ENCODE measurements around the gene SLC39A1.

Gene SLC39A1

DNA sequence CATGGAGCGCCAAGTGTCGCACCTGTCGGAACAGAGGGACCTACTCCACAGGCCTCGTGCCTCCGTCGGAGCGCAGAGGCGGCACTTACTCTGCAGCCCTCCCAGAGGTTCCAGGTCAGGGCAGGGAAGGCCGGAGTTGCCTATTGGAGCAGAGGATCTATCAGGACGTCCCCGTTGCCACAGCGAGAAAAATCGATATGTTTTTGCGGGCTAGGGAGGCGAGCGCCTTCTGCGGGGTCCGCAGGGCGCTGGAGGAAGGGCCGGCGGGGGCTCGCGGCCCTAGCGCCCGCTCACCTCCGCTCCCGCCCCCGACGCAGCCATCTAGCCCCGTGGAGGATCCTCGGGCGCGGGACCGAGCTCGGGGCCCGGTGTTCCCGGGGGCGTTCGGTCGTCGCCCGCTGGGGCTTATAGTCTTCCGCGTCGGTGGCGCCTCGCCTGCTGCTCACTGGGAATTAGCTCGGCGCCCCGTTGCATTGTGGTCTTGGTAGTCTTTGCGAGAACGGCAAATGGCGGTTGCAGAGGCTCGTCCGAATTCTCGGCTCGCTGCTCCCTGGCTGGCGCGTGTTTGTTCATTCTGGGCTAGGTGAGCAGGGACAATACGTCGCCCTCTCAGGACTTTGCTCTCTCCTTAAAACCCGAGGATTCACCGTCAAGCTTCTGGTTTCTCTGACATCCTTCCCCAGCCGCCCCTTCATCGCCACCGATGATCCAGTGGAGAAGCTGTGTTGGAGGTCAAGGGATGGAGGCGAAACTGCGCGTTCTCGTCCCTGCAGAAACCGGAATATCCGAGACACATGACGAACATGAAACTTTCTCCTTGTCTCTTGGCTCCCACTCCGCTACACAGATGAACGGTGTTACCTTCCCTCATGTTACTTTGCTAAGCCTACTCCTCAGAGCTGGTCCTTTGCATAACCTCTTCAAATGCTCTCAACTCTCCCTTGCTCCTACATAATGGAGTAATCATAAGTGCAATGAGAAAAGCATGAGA lies 14.2 kb upstream of the SLC39A1 start, which contains the start of gene JTB:
Gene JTB (minus strand): TSS at position 425 of the 991 bp plus-strand sequence. CDS start 422 bp downstream, at position 3.
- peak in 57 of 58 donors; percentile 57 to 95 (median 83) for DNase-seq

- DNase-seq, result peak in 2 of 58 donors; percentile 41 to 46
These were observed 13.5 kb upstream of the SLC39A1 start for GRCh38 chr1:153976819-153977249.

DNA sequence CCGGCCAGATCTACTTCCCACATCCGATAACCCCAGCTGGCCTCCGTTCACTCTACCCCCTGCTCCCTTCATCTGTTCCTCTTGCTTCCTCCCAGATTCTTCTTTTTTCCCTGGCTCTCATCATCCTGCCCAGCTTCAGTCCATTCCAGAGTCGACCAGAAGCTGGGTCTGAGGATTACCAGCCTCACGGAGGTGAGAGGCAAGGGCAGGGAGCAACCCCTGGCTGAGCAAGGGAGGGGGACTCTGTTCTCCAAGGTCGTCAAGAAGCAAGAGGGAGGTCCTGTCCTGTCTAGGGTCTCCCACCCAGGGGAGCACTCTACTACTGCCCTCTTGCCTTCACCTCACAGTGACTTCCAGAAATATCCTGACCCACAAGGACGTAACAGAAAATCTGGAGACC lies 10.2 kb upstream of the SLC39A1 start:
- DNase-seq, result no peak

DNA sequence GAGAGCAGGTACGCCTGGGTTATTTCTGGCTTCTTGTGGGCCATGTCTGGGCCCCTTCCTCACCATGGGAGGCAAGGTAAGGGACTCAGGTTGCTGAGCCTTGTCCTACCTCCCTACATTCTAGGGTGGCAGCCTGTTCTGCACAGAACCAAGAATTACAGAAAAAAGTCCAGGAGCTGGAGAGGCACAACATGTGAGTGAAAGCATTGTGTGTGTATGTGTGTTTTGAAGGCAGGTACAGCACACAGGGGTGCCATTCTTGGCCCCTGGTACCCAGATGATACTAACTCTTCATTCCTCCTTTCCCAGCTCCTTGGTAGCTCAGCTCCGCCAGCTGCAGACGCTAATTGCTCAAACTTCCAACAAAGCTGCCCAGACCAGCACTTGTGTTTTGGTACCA lies 9.7 kb upstream of the SLC39A1 start:
- DNase-seq, result no peak

DNA sequence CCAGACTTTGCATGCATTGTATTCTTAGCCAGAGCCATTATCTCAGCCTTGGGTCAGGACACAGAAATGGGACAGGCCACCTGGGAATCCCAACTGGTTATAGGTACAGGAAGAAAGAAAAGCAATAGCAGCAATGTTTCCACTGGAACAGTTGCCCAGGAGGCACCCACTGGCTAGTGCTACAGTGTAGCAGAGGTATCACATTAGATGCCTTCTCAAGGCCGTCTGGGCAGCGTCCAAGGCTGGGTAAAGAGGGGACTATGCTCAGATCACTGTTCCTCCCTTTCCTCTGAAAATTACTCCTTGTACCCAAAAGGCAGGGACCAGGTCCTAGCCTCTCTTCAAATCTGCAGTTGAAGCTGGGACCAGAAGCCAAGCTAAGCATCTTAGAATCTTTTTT lies 7.0 kb upstream of the SLC39A1 start:
- no peak for DNase-seq

DNA sequence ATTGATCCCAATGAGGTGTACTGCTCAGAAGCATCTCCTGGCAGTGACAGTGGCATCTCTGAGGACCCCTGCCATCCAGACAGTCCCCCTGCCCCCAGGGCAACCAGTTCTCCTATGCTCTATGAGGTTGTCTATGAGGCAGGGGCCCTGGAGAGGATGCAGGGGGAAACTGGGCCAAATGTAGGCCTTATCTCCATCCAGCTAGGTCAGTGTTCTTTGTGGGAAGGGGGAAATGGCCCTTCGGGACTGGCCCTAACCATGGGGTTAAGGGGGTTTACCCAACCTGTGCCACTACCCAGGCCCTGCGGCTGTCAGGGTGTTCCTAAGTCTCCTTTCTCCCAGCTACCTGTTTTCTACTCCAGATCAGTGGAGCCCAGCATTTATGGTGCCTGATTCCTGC lies 5.6 kb upstream of the SLC39A1 start:
- no peak for DNase-seq

GRCh38 chr1:153968408-153968807 lies 5.1 kb upstream of the SLC39A1 start:
- DNase-seq, result no peak

GRCh38 chr1:153968000-153968363 lies 4.6 kb upstream of the SLC39A1 start:
- peak in 2 of 58 donors; percentile 44 to 54 for DNase-seq

GRCh38 chr1:153967107-153967999 lies 4.0 kb upstream of the SLC39A1 start, which contains the start of gene CREB3L4:
CREB3L4 (plus strand) TSS chr1:153967902; CDS start chr1:153968526, 624 bp downstream.
- peak; percentile 66 to 96 (median 88) for DNase-seq

DNA sequence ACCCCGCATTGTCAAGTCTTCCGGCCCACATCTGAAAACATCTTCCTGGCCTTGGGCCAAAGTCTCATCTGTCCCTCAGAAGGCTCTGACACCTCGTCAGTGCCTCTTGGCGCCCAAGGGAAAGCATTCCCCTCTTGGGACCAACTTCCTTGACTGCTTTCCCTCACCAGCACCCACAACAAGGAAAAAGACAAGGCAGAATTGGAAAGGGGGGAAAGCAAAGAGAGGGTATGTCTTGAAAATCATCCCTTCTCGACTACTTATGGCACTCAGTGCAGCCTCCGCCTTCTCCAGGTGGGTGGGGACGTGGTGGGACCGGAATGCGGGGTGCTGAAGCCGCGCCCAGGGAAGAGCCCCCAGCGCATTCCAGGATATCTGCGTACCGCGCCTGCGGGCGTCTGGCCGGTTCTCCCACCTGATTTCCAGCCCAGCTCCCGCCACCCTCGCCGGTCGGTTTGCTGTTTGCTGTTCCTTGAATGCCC lies 554 bp upstream of the SLC39A1 start:
- DNase-seq, result peak in 8 of 58 donors; percentile 16 to 52 (median 42)

GRCh38 chr1:153962088-153963029 lies 978 bp downstream of the SLC39A1 start:
- DNase-seq, result peak in 2 of 58 donors; percentile 10 to 12

DNA sequence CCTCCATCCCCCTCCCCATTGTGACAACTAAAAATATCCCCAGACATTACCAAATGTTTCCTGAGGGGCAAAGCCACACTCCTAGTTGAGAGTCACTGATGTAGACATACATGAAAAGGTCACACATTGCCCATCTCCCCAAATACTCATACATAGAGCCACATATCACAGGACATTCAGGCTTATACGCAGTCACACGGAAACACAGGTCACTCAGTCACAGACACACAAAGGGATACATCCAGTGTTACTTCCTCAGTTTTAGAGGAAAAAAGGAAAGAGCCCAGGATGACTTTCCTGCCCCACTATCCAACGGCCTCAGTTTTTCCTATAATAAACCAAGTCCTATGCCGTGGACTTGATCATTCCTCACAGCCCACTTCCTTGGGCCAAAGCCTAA lies 1.9 kb downstream of the SLC39A1 start:
- DNase-seq, result no peak

DNA sequence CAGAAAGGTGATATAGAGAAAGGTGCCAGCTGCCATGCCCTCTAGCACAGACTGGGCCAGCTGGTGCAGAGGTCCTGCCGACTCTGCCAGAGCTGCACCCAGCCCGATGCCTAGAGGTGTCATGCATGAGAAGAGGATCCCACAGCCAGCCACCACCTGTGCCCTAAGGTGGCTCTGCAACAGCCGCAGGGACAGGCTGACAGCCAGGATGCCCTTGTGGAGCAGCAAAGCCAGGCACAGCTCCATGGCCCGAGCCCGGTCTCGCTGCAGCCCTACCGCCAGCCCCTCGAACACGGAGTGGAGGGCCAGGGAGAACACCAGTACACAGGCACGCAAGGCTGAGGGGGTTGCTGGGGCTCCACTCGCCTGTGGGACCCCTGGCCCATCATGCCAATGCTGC lies 3.1 kb downstream of the SLC39A1 start:
- DNase-seq, result no peak

DNA sequence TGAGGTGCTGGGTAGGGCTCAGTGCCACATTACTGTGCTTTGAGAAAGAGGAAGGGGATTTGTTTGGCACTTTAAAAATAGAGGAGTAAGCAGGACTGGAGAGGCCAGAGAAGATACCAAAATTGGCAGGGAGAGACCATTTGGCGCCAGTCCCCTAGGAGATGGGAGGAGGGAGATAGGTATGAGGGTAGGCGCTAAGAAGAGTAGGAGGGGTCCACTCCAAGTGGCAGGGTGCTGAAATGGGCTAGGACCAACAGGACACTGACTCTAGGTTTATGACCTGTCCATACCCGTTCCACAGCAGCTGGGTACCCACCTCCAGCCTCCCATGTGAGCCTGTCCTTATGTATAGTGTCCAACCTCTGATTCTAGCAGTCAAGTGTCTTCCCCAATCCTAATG lies 3.9 kb downstream of the SLC39A1 start:
- peak in 2 of 58 donors; percentile 7 to 10 for DNase-seq

- DNase-seq, result peak in 1 of 58 donors; percentile 44
These were observed 4.4 kb downstream of the SLC39A1 start for GRCh38 chr1:153958961-153959260.

- peak; percentile 81 to 99 (median 98) for DNase-seq
These were observed 5.0 kb downstream of the SLC39A1 start, which contains the start of gene CRTC2 for GRCh38 chr1:153958111-153958960. CRTC2 (minus strand) TSS chr1:153958612; CDS start chr1:153958497, 115 bp downstream.

GRCh38 chr1:153957744-153958110 lies 5.6 kb downstream of the SLC39A1 start:
- DNase-seq, result peak in 1 of 58 donors; percentile 37

GRCh38 chr1:153956997-153957715 lies 6.2 kb downstream of the SLC39A1 start:
- no peak for DNase-seq

DNA sequence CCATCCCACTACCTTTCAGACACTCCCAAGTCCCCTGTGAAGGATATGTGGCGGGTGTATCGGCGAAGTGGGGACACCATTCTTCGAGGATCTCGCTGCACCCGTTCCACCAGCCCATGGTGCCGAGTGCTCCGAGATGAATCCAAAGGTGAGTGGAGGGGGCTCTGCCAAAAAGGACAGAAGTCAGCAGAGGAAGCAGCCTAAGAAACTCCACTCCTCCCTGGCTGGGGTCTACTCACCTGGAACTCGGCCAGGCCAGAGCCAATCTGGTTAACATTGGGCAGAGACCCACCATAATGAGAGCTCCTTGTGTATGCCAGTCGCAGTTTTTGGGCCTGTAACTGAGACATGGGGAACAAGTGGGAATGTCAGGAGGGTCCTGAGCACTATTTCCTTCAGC lies 8.5 kb downstream of the SLC39A1 start:
- DNase-seq, result no peak
